H1 (cell line): ENCODE data around the gene MYO9A.

Experiments used
- ASH2L ChIP-seq: fragments of 200-600, 300-600 bp; sonication (generic); IDR thresholded peaks from one replicate; pipeline ENCODE4 v1.7.1; 2017; ENCODE audit warnings: low read length
- BACH1 ChIP-seq: IDR thresholded peaks from 2 replicates; pipeline ENCODE4 v1.6.1; 2012; ENCODE audit warnings: low read length, improper control_type of control experiment
- EP300 ChIP-seq, 2 experiments: IDR thresholded peaks; 1 replicate in 1 of 2; 2 replicates in 1 of 2; pipeline ENCODE4 v1.6.1; 2011 to 2012; ENCODE audit warnings: low read depth in 2 of 2, low read length in 2 of 2, mild to moderate bottlenecking in 2 of 2, borderline replicate concordance in 1 of 2, inconsistent platforms in 1 of 2, moderate library complexity in 1 of 2
- EZH2 ChIP-seq: fragments of 200-600 bp; sonication (generic); IDR thresholded peaks from 2 replicates; pipeline ENCODE4 v1.7.1; 2012; ENCODE audit warnings: low read depth, mild to moderate bottlenecking, moderate library complexity, low read length, inconsistent platforms; ENCODE audit not compliant: severe bottlenecking
- FOSL1 ChIP-seq: IDR thresholded peaks from 2 replicates; pipeline ENCODE4 v1.6.1; 2011; ENCODE audit warnings: mild to moderate bottlenecking, low read depth, low read length, moderate library complexity; ENCODE audit not compliant: insufficient read depth
- POLR2AphosphoS5 ChIP-seq: IDR thresholded peaks from 2 replicates; pipeline ENCODE4 v1.6.1; 2011; ENCODE audit warnings: low read depth, low read length
- RFX5 ChIP-seq: IDR thresholded peaks from 2 replicates; pipeline ENCODE4 v1.6.1; 2011; ENCODE audit warnings: low read depth, low read length, improper control_type of control experiment, borderline replicate concordance
- TAF1 ChIP-seq: IDR thresholded peaks from 2 replicates; pipeline ENCODE4 v1.6.1; 2011; ENCODE audit warnings: mild to moderate bottlenecking, low read depth, low read length
- TF ChIP-seq, protein P1 (sequence below), 3 experiments: IDR thresholded peaks; 1 replicate in 2 of 3; 2 replicates in 1 of 3; pipeline versions ENCODE4 v1.5.1 to v1.6.1; 2011; ENCODE audit warnings: low read length in 3 of 3, mild to moderate bottlenecking in 3 of 3, inconsistent platforms in 2 of 3, low read depth in 1 of 3, moderate library complexity in 1 of 3; ENCODE audit not compliant: insufficient read depth in 1 of 3; ENCODE audit errors: control extremely low read depth in 1 of 3
- TF ChIP-seq, protein P2 (sequence below): IDR thresholded peaks from 2 replicates; pipeline ENCODE4 v1.6.1; 2011; ENCODE audit warnings: low read length, improper control_type of control experiment

DNA sequence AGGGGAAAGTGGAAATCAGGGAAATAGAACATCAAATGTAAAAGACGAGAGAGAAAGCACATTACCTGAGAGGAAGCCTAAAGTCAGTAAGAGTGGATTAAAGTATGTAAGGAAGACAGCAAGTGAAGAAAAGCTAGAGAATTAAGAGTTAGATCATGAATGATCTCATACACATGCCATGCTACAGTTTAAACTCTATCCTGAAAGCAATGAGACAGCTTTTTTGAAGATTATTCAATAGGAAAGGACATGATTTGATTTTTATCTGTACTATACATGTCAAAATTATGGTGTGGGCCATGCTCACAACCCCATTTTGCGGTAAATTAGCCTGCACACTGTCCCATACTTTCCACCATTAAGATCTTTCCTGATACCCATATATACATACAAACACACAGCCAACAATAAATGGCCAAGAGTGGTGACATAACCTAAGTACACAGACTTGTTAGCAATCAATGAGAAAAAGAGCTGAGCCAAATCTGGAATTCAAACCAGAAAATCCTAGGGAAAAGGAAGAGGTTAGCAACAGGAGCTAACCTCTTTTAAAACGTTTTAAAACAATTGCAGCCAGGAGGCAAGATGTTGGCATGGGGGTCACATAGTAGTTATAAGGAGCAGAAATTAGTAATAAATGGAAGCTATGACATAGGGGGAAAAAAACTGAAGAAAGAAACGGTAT lies 4.5 kb downstream of the MYO9A start:
- TF ChIP-seq RFX5 (no peak), TAF1 (no peak), ASH2L (no peak), POLR2AphosphoS5 (no peak), EP300 (IDR thresholded peaks at IDR 0.05; ENCODE audit: borderline replicate concordance in 1 of 2, low read depth in 2 of 2, low read length in 2 of 2) (no peak), BACH1 (no peak), FOSL1 (no peak), EZH2 (no peak)
- TF ChIP-seq, protein P1, sequence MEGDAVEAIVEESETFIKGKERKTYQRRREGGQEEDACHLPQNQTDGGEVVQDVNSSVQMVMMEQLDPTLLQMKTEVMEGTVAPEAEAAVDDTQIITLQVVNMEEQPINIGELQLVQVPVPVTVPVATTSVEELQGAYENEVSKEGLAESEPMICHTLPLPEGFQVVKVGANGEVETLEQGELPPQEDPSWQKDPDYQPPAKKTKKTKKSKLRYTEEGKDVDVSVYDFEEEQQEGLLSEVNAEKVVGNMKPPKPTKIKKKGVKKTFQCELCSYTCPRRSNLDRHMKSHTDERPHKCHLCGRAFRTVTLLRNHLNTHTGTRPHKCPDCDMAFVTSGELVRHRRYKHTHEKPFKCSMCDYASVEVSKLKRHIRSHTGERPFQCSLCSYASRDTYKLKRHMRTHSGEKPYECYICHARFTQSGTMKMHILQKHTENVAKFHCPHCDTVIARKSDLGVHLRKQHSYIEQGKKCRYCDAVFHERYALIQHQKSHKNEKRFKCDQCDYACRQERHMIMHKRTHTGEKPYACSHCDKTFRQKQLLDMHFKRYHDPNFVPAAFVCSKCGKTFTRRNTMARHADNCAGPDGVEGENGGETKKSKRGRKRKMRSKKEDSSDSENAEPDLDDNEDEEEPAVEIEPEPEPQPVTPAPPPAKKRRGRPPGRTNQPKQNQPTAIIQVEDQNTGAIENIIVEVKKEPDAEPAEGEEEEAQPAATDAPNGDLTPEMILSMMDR (IDR thresholded peaks at IDR 0.05; ENCODE audit: control extremely low read depth in 1 of 3, insufficient read depth in 1 of 3, low read depth in 1 of 3, low read length in 3 of 3) = no peak
- TF ChIP-seq, protein P2, sequence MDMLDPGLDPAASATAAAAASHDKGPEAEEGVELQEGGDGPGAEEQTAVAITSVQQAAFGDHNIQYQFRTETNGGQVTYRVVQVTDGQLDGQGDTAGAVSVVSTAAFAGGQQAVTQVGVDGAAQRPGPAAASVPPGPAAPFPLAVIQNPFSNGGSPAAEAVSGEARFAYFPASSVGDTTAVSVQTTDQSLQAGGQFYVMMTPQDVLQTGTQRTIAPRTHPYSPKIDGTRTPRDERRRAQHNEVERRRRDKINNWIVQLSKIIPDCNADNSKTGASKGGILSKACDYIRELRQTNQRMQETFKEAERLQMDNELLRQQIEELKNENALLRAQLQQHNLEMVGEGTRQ = no peak
